SK-N-SH (cell line): ENCODE data around the gene LRCH3. TPM values are rescaled to one million over a fixed set of nuclear protein-coding genes. Genes with fewer than 3 reads are reported as not detected.
A peak's percentile ranks its signal among the peaks of the same experiment; 100 is the strongest.

Experiments
- CTCF ChIA-PET: fragments of 300-600, 350-600 bp; formaldehyde crosslinking; extraction: SDS; loops from one replicate; lab custom pipeline; 2021; lab: Yijun Ruan, JAX
- POLR2A ChIA-PET: fragments of 350-600 bp; sonication (Branson Sonifier 250); formaldehyde crosslinking; extraction: SDS; loops from one replicate; lab custom pipeline; 2020; ENCODE audit warnings: antibody characterized with exemption, inconsistent platforms; lab: Yijun Ruan, JAX
- DNase-seq: peaks from one replicate; pipeline ENCODE4 v3.0.0; 2012
- H2AFZ ChIP-seq: fragments of 200-600 bp; sonication (generic); 2 replicates; pipeline ENCODE4 v1.8.1; 2016; ENCODE audit warnings: antibody characterized with exemption, mild to moderate bottlenecking, low read depth
- H3F3A ChIP-seq: fragments of 200-600 bp; sonication (generic); replicated peaks from 2 replicates; pipeline ENCODE3; 2016; ENCODE audit warnings: antibody characterized with exemption, mild to moderate bottlenecking; ENCODE audit not compliant: insufficient read depth
- H3K27ac ChIP-seq, 2 experiments: fragments of 200-500 bp in 1 of 2; fragments of 200-600 bp in 1 of 2; sonication (Bioruptor generic) in 1 of 2; sonication (generic), shearing (Covaris generic) in 1 of 2; 2 replicates each; pipeline versions ENCODE4 v1.5.1 to v1.6.1; 2014 to 2016; ENCODE audit warnings: low read depth in 2 of 2, inconsistent platforms in 1 of 2, low read length in 1 of 2, mild to moderate bottlenecking in 1 of 2, mixed read lengths in 1 of 2
- H3K27me3 ChIP-seq: fragments of 200-600 bp; sonication (generic), shearing (Covaris generic); 2 replicates; pipeline ENCODE4 v1.6.1; 2016; ENCODE audit warnings: mixed run types; ENCODE audit not compliant: insufficient read depth
- H3K36me3 ChIP-seq, 2 experiments: fragments of 200-500 bp in 1 of 2; fragments of 200-600 bp in 1 of 2; sonication (Bioruptor generic) in 1 of 2; sonication (generic) in 1 of 2; replicated peaks in 1 of 2; 2 replicates each; pipeline versions ENCODE3 to v1.5.1; 2014 to 2016; ENCODE audit warnings: low read length in 1 of 2, mild to moderate bottlenecking in 1 of 2; ENCODE audit not compliant: insufficient read depth in 2 of 2, control insufficient read depth in 1 of 2
- H3K4me1 ChIP-seq, 2 experiments: fragments of 200-500 bp in 1 of 2; fragments of 200-600 bp in 1 of 2; sonication (Bioruptor generic) in 1 of 2; sonication (generic), shearing (Covaris generic) in 1 of 2; 2 replicates each; pipeline versions ENCODE4 v1.5.1 to v1.6.1; 2014 to 2016; ENCODE audit warnings: low read depth in 1 of 2, low read length in 1 of 2, mixed run types in 1 of 2; ENCODE audit not compliant: insufficient read depth in 2 of 2, control insufficient read depth in 1 of 2
- H3K4me2 ChIP-seq: fragments of 200-600 bp; sonication (generic), shearing (Covaris generic); 2 replicates; pipeline ENCODE4 v1.6.1; 2017; ENCODE audit warnings: mixed run types
- H3K4me3 ChIP-seq, 2 experiments: fragments of 200-500 bp in 1 of 2; fragments of 200-600 bp in 1 of 2; sonication (Bioruptor generic) in 1 of 2; sonication (generic), shearing (Covaris generic) in 1 of 2; 2 replicates each; pipeline versions ENCODE4 v1.5.1 to v1.8.1; 2014 to 2016; ENCODE audit warnings: low read depth in 2 of 2, inconsistent platforms in 1 of 2, low read length in 1 of 2, mild to moderate bottlenecking in 1 of 2, mixed read lengths in 1 of 2, moderate library complexity in 1 of 2
- H3K79me2 ChIP-seq: fragments of 200-600 bp; sonication (generic); 2 replicates; pipeline ENCODE4 v1.8.1; 2017; ENCODE audit warnings: mild to moderate bottlenecking; ENCODE audit not compliant: insufficient read depth
- H3K9ac ChIP-seq: fragments of 200-600 bp; sonication (generic); 2 replicates; pipeline ENCODE4 v1.6.1; 2017; ENCODE audit warnings: mixed run types
- H3K9me2 ChIP-seq: fragments of 200-600 bp; sonication (generic); 2 replicates; pipeline ENCODE4 v1.6.1; 2017; ENCODE audit warnings: mixed run types
- H3K9me3 ChIP-seq: fragments of 200-600 bp; sonication (generic); 2 replicates; pipeline ENCODE4 v1.6.1; 2017; ENCODE audit warnings: mixed run types, mild to moderate bottlenecking, moderate library complexity
- H4K20me1 ChIP-seq: fragments of 200-600 bp; sonication (generic); 2 replicates; pipeline ENCODE4 v1.6.1; 2017; ENCODE audit warnings: mild to moderate bottlenecking, mixed run types; ENCODE audit not compliant: insufficient read depth
- CHD2 ChIP-seq: fragments of 150-350 bp; IDR thresholded peaks from 2 replicates; pipeline ENCODE4 v1.6.1; 2018; ENCODE audit warnings: low read length; ENCODE audit not compliant: partially characterized antibody
- ELF1 ChIP-seq: IDR thresholded peaks from 2 replicates; pipeline ENCODE4 v1.4.0; 2012
- EP300 ChIP-seq, 2 experiments: IDR thresholded peaks; 2 replicates each; pipeline versions ENCODE4 v1.4.0 to v1.6.1; 2012; ENCODE audit warnings: borderline replicate concordance in 1 of 2, low read depth in 1 of 2, low read length in 1 of 2
- FOSL2 ChIP-seq: IDR thresholded peaks from 2 replicates; pipeline ENCODE4 v1.4.0; 2012; ENCODE audit warnings: low read depth, mild to moderate bottlenecking, moderate library complexity, borderline replicate concordance
- GATA2 ChIP-seq: sonication (generic); formaldehyde crosslinking; IDR thresholded peaks from 2 replicates; pipeline ENCODE4 v1.5.0; 2020; ENCODE audit warnings: mild to moderate bottlenecking, missing genetic modification reagents
- JUND ChIP-seq: IDR thresholded peaks from 2 replicates; pipeline ENCODE4 v1.4.0; 2012
- MXI1 ChIP-seq: IDR thresholded peaks from 2 replicates; pipeline ENCODE4 v1.6.1; 2012; ENCODE audit warnings: mild to moderate bottlenecking, low read depth, low read length, improper control_type of control experiment
- NFIC ChIP-seq: IDR thresholded peaks from 2 replicates; pipeline ENCODE4 v1.4.0; 2012; ENCODE audit warnings: borderline replicate concordance
- NRF1 ChIP-seq: IDR thresholded peaks from 2 replicates; pipeline ENCODE4 v1.6.1; 2012; ENCODE audit warnings: low read depth, mild to moderate bottlenecking, low read length
- RAD21 ChIP-seq: IDR thresholded peaks from 2 replicates; pipeline ENCODE4 v1.6.1; 2012; ENCODE audit warnings: mild to moderate bottlenecking, low read length
- RFX5 ChIP-seq: IDR thresholded peaks from 2 replicates; pipeline ENCODE4 v1.6.1; 2012; ENCODE audit warnings: mild to moderate bottlenecking, improper control_type of control experiment, low read length
- SMC3 ChIP-seq: IDR thresholded peaks from 2 replicates; pipeline ENCODE4 v1.6.1; 2012; ENCODE audit warnings: low read depth, low read length, improper control_type of control experiment
- TEAD4 ChIP-seq: IDR thresholded peaks from 2 replicates; pipeline ENCODE4 v1.4.0; 2012; ENCODE audit warnings: mild to moderate bottlenecking, borderline replicate concordance; ENCODE audit not compliant: insufficient read depth
- YY1 ChIP-seq: IDR thresholded peaks from 2 replicates; pipeline ENCODE4 v1.4.0; 2012; ENCODE audit warnings: low read depth, mild to moderate bottlenecking
- WGBS: methylation state at CpG from one replicate; pipeline ENCODE4 v1.1.6; 2017; ENCODE audit warnings: low lambda C conversion rate; 5-methylcytosine and 5-hydroxymethylcytosine counted together
- polyA plus RNA-seq, 3 experiments: library from polyadenylated mRNA; depleted of rRNA; stranded (reverse); fragments of >200 nt; gene quantifications; 2 replicates each; pipeline ENCODE4 v1.2.3, GENCODE V29; 2012
- TF ChIP-seq, protein P1 (sequence below): fragments of 200-600 bp; sonication (generic); IDR thresholded peaks from 2 replicates; pipeline ENCODE4 v1.6.1; 2017; ENCODE audit warnings: antibody characterized with exemption, mild to moderate bottlenecking, moderate library complexity
- TF ChIP-seq, protein P2 (sequence below): IDR thresholded peaks from 2 replicates; pipeline ENCODE4 v1.4.0; 2012; ENCODE audit warnings: low read depth, borderline replicate concordance
- TF ChIP-seq, protein P3 (sequence below): IDR thresholded peaks from 2 replicates; pipeline ENCODE4; 2012
- TF ChIP-seq, protein P4 (sequence below): fragments of 150-350 bp; IDR thresholded peaks from 2 replicates; pipeline ENCODE4 v1.6.1; 2017; ENCODE audit warnings: antibody characterized with exemption, low read length, low read depth, borderline replicate concordance
- TF ChIP-seq, protein P5 (sequence below): IDR thresholded peaks from 2 replicates; pipeline ENCODE4 v1.4.0; 2012; ENCODE audit warnings: low read depth, borderline replicate concordance

The LRCH3 gene
- polyA plus RNA-seq, 1 of the 3 experiments (the other 2 are of a cell fraction) = 22.6 TPM

DNA sequence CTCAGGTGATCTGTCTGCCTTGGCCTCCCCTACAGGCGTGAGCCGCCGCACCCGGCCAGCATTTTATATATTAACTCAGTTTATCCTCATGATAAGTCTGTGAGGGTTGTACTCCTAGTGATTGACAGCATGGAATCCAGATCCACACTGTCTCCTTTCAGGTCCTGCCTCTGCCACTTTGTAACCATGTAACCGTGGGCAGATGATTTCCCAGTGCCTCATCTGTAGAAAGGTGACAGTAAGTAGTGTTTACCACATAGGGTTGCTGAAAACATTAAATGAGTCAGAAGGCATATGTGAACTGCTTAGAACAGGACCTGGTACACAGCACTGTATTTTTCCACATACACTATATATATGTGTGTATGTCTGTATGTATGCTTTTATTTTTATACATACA lies 38.9 kb upstream of the LRCH3 start:
- Histone ChIP-seq H3K4me3 (peak overlapping the region; percentile 75 to 77; a peak in 3 of 4 replicates), H3K27me3 (no peaks in the 10 kb centered on the region), H4K20me1 (peaks cover 45% of the 10 kb centered on the region), H3K4me2 (peak overlapping the region; percentile 76), H3K9ac (peak overlapping the region; percentile 82; the same call in 1 of the 2 replicates), H3K79me2 (peaks cover 63% of the 10 kb centered on the region), H3K27ac (peak overlapping the region in 1 of 2 experiments; percentile 91; a peak in 1 of 4 replicates), H2AFZ (no peak overlapping the region), H3K4me1 (peaks cover 0 to 10% of the 10 kb centered on the region in 2 experiments; a peak in 3 of 4 replicates), H3F3A (peaks cover 42% of the 10 kb centered on the region), H3K9me3 (no peaks in the 10 kb centered on the region), H3K36me3 (peaks cover 4 to 6% of the 10 kb centered on the region in 2 experiments), H3K9me2 (no peaks in the 10 kb centered on the region)
- TF ChIP-seq, protein P1, sequence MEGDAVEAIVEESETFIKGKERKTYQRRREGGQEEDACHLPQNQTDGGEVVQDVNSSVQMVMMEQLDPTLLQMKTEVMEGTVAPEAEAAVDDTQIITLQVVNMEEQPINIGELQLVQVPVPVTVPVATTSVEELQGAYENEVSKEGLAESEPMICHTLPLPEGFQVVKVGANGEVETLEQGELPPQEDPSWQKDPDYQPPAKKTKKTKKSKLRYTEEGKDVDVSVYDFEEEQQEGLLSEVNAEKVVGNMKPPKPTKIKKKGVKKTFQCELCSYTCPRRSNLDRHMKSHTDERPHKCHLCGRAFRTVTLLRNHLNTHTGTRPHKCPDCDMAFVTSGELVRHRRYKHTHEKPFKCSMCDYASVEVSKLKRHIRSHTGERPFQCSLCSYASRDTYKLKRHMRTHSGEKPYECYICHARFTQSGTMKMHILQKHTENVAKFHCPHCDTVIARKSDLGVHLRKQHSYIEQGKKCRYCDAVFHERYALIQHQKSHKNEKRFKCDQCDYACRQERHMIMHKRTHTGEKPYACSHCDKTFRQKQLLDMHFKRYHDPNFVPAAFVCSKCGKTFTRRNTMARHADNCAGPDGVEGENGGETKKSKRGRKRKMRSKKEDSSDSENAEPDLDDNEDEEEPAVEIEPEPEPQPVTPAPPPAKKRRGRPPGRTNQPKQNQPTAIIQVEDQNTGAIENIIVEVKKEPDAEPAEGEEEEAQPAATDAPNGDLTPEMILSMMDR = no peak
- TF ChIP-seq NFIC (no peak), NRF1 (no peak), RFX5 (no peak), GATA2 (no peak), JUND (no peak), TEAD4 (no peak), CHD2 (no peak), FOSL2 (no peak), YY1 (no peak), SMC3 (no peak), MXI1 (no peak), ELF1 (no peak), EP300 (IDR thresholded peaks at IDR 0.05; ENCODE audit: borderline replicate concordance in 1 of 2, low read depth in 1 of 2, low read length in 1 of 2) (no peak), RAD21 (no peak)
- TF ChIP-seq, protein P2, sequence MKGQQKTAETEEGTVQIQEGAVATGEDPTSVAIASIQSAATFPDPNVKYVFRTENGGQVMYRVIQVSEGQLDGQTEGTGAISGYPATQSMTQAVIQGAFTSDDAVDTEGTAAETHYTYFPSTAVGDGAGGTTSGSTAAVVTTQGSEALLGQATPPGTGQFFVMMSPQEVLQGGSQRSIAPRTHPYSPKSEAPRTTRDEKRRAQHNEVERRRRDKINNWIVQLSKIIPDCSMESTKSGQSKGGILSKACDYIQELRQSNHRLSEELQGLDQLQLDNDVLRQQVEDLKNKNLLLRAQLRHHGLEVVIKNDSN = no peak
- TF ChIP-seq, protein P3, sequence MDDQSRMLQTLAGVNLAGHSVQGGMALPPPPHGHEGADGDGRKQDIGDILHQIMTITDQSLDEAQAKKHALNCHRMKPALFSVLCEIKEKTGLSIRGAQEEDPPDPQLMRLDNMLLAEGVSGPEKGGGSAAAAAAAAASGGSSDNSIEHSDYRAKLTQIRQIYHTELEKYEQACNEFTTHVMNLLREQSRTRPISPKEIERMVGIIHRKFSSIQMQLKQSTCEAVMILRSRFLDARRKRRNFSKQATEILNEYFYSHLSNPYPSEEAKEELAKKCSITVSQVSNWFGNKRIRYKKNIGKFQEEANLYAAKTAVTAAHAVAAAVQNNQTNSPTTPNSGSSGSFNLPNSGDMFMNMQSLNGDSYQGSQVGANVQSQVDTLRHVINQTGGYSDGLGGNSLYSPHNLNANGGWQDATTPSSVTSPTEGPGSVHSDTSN = no peak
- TF ChIP-seq, protein P4, sequence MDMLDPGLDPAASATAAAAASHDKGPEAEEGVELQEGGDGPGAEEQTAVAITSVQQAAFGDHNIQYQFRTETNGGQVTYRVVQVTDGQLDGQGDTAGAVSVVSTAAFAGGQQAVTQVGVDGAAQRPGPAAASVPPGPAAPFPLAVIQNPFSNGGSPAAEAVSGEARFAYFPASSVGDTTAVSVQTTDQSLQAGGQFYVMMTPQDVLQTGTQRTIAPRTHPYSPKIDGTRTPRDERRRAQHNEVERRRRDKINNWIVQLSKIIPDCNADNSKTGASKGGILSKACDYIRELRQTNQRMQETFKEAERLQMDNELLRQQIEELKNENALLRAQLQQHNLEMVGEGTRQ = no peak
- TF ChIP-seq, protein P5, sequence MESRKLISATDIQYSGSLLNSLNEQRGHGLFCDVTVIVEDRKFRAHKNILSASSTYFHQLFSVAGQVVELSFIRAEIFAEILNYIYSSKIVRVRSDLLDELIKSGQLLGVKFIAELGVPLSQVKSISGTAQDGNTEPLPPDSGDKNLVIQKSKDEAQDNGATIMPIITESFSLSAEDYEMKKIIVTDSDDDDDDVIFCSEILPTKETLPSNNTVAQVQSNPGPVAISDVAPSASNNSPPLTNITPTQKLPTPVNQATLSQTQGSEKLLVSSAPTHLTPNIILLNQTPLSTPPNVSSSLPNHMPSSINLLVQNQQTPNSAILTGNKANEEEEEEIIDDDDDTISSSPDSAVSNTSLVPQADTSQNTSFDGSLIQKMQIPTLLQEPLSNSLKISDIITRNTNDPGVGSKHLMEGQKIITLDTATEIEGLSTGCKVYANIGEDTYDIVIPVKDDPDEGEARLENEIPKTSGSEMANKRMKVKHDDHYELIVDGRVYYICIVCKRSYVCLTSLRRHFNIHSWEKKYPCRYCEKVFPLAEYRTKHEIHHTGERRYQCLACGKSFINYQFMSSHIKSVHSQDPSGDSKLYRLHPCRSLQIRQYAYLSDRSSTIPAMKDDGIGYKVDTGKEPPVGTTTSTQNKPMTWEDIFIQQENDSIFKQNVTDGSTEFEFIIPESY = no peak
- DNase-seq = no peak
- CTCF ChIA-PET = no interaction called here
- POLR2A ChIA-PET = no interaction called here
- WGBS = 89% methylated on average over 5 of the region's 5 CpGs
